Activated CD4-positive, alpha-beta T cell treated with anti-CD3 and anti-CD28 coated beads, Interleukin-2, amount 50 U/mL, for 4 hours (primary cell): ENCODE data around the gene ACO2.
A peak's percentile ranks its signal among the peaks of the same experiment; 100 is the strongest.
"Not testable (repeated sequence)": the region's sequence is repeated elsewhere in the genome, so short reads cannot be mapped to it uniquely, and the experiment has no call there.

Source experiments
- DNase-seq, 2 experiments: peaks; one replicate each; pipeline ENCODE4 v3.0.0-alpha.2; 2020

ACO2 gene

DNA sequence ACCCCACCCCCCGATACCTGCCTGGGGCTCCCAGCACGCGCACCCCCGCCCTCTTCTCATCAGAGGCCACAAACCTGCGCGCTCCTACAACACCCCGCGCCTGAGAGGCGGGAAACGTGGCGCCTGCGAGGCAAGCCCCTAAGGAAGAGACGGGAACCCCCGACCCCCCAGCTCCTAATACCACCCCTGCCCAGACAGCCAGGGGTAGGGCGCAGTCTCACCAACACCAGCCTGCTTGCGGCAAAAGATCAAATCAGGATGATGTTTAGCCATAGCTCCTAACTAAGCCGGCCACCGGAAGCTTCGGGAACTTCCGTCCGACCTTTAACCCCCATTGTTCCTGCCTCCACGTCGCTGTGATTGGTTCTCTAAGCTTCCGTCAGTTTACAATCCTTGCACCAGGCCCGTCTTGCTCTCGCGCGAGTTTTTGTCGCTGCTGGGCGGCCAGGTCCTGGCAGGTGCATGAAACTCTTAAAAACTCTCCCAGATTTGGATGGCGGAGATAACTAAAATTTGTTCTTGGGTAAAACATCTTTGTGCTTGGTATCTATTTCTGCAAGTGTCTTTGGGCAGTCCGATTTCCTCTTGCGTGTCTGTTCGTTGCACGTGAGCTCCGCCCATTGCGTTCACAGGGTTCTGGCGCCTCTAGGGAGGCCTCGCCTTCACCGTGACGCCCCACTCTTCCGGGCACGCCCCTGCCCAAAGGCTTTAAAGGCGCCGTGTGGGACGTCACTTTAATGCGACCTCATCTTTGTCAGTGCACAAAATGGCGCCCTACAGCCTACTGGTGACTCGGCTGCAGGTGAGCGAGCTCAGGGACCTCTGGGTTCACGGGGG is at the start of gene ACO2, which contains the start of gene PHF5A:
Gene ACO2 (plus strand): TSS at position 737 of the 837 bp plus-strand sequence. CDS start 30 bp downstream, at position 767.
Gene PHF5A (minus strand): TSS at position 312 of the 837 bp plus-strand sequence. CDS start 39 bp downstream, at position 273.
- peak; percentile 97 to 98 for DNase-seq

DNA sequence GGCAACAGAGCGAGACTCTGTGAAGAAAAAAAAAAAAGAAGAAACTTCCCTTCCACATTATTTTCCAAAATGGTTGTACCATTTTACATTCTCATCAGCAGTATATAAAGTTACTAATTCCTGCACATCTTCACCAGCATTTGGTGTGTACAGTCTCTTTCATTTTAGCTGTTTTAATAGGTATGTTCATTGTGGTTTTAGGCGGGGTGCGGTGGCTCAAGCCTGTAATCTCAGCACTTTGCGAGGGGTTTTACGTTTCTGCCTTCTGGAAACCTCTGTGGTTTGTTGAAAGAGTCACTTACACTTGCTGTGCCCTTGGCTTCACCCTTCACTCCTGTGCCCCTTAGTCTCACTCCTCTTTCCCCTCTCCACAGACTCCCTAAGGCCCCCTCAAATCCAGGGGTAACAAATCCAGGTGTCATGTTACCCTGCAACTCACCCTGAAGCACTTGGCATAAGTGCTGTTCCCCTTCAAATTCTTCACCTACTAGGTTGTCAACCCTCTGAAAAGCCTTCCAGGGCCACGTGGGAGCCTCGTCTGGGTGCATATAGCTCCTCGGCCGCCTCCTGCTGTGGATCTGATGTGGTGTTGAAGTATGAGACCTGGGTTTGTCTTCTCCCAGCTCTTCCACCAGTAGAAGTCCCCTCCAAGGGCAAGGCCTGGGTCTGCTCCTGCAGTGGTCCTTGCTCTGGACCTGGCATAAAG is 43.1 kb upstream of the ACO2 start:
- no peak for DNase-seq

DNA sequence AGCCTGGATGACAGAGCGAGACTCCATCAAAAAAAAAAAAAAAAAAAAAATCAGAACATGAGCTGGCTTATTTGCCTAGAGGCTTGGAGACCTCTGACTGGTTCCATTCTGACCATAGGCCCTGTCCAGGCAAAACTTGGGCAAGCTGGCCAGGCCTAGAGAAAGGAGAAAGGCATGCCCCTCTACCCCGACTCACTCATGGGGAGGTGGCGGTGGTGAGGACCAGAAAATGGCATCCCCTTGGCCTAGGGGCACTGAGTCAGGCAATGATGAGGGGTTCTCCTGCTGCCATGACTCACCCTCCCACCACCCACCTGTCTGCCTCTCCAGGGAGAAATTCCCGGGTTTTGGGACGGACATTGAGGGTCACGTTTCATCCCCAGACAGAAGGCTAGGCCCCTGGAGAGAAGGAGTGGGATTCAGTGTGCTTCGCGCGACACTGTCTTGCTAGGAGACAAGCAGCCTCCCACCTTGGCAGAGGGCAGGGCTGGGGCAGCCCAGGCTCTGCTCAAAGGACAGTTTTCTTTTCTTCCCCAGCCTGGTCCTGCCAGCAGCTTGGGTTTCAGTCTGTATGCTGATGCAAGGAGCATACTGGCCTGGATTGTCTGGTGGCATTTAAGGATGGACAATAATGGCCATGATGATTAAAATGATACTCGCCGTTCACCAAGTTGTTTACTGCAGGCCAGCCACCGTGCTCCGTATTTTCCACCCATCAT is 39.5 kb upstream of the ACO2 start:
- DNase-seq = no peak

DNA sequence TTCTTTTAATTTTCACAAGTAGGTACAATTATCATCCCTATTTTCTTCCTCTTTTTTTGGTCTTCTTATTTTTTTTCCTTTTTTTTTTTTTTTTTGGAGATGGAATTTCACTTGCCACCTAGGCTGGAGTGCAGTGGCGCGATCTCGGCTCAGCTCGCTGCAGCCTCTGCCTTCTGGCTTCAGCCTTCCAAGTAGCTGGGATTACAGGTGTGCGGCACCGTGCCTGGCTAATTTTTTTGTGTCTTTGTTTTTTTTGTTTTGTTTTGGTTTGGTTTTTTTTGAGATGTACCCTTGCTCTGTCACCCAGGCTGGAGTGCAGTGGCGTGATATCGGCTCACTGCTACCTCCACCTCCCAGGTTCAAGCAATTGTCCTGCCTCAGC is 39.0 kb upstream of the ACO2 start:
- no peak for DNase-seq

DNA sequence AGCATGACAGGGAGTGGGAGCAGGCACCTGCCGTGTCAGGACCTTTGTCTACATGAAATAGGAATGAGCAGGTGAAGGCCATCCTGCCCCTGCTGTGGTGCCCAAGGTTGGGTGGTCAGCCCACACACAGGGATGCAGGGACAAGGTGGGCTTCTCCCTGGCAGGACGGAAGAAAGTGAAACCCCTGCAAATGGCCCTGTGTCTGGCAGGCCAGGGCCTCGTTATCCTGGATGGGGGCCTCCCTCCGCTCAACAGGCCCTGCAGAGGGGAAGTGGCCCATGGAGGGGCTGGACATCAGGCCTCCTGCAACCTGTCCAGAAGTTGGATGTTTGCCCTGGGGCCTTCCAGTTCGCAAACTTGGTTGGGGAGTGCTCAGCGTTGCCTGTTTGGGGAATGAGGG is 37.3 kb upstream of the ACO2 start:
- DNase-seq = no peak

DNA sequence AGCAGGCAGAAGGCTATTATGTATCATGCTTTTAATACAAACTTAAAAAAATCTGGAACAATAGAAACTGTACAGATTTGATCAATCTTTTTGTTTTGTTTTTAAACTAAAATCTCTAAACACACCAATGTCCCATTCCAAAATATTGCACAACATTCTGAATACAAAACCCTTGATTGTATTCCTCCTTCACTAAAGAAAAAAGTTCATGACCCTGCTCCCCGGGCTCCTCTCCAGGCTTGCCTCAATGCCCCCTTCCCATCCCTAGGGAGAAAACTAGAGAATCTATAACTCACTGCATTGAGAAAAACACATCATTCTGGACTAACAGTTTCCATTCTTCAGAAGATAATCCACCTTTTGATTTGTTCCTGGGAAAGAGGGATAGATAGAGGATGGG is 35.4 kb upstream of the ACO2 start:
- DNase-seq = not testable (repeated sequence)

DNA sequence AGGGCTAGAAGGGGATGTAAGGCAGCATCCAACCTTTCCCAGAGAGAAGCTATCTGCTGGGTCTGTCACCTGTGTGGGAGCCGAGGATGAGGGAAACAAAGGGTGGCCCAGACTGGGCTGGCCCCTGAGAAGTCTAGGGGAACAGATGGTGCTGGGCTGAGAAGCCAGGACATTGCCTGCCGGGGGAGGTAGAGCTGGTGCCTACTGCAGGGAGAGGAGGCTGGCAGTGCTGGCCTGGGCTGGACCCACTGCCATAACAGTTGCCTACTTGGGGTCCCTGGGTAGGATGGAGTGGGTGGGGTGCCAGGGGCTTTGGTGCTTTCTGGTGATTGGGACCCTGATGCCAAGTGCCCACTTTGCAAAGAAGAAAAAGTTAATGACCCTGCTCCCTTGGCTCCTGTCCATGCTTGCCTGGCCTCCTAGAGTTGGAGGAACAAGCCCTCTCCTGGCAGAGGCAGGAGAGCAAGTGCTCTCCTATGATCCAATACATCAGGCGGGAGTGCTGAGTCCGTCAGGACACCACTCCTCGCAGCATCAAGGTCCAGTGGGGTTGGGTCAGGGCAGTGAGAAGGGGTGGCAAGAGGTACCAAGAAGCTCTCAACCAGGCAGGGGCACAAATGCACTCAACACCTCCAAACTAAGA is 34.4 kb upstream of the ACO2 start:
- not testable (repeated sequence) for DNase-seq

DNA sequence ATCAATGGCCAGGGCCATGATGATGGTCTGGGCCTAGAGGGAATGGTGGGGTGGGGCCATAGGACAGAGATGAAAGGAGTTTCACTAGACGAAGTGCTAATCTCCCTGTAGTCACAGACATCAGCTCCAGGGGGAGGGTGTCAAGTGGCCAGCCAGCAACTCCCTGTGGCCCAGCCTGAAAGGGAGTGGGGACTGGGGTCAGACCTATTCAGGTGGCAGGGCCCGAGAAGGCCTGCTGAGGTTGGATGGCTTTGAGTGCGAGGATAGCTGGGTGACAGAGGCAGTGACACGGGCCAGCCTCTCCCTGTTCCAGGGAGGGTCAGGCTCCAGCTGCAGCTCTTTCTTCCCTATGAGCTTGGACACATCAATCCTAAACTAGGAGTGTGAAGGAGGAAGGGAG is 33.4 kb upstream of the ACO2 start:
- DNase-seq = no peak

DNA sequence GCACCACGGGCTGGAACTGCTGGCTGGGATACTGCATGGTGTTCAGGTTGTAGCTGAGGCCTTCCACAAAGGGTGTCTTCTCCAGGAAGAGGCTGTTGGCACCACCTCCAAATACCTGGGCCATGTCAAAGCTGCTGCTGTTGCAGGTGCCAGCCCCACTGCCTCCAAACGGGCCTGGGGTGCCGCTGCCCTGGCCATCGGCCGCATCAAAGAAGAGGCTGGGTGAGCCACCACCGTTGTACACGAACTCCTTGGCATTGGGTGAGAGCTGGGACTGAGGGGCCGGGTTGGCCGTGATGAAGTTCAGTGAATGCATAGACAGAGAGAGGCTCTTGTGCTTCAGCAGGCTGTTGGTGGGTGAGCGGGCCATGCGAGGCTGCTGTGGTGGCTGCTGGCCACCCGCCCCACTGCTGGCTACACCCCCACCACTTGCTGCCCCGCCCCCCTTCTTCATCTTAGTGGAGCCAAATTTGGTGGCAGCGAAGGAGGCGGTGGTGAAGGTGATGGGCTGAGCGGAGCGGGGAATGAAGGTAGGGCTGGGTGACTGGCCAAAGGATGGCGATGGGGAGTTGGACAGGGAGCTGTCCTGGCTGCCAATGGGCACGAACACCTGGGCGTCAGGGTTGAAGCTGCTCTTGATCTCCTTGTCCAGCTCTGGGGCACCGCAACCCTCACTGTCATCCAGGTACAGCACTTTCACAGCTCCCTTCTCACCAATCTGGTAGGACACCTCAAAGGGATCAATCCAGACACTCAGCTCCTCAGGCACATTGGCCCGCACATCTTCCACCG is 32.4 kb upstream of the ACO2 start:
- no peak for DNase-seq

DNA sequence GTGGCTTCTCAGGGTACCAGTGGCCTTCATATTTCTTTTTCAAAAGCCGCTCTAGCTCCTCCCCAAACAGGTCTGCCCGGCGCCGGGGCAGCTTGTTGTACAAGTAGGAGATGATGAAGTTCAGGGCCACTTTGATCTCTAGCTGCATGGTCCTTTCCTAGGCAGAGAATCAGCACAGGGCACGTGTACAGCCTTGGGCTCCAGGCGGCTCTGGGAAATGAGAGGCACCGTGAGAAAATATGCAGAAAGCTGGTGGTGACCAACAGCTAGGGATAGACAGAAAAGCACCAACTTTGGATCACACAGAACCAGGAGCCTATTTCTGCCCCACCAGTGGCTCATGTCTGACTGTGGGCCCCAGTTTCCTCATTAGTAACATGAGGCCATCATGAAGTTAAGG is 31.7 kb upstream of the ACO2 start:
- no peak for DNase-seq

DNA sequence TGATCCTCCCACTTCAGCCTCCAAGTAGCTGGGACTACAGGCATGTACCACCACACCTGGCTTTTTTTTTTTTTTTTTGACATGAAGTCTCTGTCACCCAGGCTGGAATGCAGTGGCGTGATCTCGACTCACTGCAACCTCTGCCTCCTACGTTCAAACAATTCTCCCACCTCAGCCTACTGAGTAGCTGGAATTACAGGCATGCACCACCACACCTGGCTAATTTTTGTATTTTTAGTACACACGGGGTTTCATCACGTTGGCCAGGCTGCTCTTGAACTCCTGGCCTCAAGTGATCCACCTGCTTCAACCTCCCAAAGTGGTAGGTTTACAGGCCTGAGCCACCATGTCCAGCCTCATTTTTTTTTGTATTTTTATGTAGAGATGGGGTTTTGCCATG is 28.4 kb upstream of the ACO2 start:
- DNase-seq = not testable (repeated sequence)

DNA sequence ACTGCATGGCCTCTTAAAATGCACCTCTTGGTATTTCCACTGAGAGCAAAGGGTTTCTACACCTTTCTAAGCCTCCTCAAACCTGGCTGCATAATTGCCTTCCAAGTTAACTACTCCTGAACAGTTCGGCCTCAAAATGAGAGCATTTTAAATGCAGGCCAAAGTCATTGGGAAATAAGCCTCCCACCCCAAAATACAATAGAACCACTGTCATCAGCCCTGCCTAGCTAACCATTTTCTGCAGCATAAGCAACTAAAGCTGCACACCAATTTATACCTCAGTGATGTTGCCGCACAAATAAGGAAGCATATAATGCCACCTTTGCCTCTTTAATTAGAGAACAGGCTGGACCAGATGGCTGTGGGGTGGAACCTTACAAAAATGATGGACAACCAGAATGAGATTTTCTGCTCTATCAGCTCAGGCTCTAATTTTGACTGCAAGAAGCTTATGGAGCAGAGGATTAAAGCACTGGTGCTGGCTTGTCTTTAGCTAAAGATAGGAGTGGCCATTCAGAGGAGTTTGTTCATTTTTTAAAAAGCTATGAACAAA is 26.6 kb upstream of the ACO2 start:
- no peak for DNase-seq

DNA sequence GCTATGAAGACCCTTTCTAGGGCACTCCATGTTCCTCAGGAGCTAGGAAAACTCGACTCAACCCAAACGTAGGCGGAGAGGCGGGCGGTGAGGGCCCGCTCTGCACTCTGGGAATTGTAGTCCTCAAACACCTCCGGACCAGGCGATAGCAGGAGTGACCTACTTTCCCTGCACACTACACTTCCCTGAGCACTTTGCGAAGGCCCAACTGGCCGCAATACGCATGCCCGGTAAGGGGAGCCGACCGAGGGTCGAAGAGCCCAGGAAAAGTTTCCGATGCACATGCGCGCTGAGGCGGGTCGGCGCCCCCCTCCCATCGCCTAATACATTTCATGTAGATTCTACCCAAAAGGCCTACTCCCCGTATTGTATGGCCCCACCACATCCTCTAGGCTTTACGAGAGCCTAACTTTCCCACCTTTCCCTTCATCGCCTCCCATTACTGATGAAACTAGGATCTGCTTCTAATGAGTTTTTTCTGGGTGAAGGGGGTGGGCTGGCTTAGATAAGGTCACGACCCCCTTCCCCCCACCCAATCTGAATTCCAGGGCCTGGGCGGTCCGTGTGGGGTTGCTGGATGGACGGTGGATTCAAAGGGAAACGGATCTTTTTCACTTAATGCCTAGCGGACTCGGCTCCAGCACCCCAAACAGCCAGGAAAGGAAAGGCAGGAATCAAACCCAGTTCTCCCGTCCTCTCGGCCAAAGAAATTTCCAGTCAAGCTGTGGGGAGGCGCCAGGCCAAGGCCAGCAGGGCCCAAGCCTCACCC is 24.4 kb upstream of the ACO2 start:
- DNase-seq = peak; percentile 76 to 82

DNA sequence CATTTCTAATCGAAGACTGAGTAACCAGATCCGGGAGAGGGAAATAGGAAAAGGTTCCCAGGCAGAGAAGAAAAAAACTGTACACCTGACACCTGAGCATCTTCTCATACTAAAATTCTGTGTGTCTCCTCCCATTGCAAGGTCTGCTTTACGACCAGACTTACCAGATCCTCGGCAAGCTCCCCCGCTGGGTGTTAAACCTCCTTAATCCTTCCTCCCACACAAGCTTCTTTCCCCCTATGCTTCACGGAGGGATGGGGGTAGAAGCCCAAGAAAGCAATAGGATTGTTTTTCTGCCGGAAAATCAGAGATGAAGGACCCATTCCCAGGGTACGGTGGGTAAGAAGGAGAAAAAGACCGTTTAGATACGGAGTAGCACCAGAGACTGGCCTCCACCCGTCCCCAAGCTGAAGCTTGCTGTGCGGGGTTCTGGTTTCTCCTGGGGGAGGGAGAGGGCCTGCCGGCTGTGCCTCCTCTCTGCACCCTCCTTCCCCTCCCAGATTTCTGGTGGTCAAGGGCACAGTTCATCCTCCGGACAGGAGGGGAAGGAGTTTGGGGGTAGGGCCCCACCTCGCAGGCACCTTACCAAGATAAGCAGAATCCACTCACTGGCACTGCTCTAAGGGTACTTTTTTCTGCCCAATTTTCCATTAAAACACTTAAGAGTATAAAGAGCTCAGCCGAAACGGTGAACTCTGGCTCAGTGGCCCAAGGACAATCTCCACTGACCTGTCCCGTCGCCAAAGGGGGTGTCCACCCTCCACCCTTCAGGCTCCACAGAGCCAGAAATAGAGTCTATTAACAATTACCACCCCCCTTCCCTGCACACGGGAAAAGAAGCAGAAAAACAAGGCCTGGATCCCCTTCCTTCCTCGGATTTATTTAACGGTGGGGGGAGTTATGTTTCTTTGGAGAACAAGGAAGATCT is 23.5 kb upstream of the ACO2 start:
- DNase-seq = peak in 1 of 2 experiments; percentile 17

DNA sequence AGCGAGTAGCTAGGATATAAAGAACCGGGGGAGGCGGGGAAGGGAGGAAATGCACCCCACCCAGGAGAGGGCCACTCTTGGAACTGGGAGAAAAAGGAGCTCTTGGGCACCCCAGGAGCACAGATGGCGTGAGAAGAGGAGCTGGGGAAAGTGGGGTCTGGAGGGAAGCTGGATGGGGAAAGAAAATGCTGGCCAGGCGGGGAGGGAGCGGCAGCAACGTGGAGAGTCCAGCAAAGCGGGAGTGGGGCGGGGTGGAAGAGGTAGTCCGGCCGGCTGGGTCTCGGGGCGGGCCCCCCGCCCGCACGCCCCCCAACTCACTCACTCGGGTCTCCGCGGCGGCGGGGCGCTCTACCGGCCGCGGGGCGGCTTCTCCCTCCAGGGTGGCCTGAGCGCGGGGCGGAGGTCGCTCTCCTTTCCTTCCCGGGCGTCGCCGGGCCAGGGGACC is 22.8 kb upstream of the ACO2 start:
- DNase-seq = no peak

DNA sequence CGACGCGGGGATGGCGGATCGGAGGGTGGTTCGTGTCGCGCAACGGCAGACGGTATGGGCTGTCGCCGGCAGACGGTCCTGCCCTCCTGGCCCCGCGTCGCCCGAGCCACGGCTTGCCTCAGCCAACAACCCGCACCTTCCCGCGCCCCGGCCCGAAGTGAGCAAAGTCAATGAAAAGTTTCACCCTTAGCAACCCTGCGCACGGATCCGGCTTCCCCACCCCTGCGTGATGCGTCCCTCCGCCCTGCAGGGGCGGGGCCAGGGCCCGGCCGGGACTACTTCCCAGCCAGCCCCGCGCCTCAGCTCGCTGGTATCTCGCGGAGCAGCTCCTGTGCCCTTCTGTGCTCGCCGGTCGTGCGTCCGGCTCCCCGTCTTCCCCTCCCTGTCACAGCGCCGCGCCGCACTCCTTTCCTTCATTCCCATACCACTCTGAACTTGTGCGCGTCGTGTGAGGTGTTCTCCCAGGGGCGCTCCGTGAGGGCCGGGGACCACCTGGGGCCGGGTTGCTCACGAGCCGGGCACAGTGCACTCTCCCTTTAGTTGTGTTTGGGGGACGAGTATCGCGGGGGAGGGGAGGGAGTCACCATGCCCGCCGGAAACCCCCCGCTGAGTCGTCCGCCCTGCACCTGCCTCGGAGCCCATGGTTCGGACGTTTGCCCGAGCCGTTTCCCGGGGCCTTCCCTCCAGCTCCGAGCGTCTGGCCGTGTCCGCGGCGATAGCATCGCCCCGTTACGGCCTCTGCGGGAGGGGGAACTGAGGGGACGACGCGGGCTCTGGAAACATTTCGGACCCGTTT is 22.1 kb upstream of the ACO2 start, which contains the start of gene TOB2:
Gene TOB2 (minus strand): TSS at position 163 of the 796 bp plus-strand sequence. CDS start 9,456 bp downstream, outside the sequence.
- DNase-seq = peak; percentile 91

DNA sequence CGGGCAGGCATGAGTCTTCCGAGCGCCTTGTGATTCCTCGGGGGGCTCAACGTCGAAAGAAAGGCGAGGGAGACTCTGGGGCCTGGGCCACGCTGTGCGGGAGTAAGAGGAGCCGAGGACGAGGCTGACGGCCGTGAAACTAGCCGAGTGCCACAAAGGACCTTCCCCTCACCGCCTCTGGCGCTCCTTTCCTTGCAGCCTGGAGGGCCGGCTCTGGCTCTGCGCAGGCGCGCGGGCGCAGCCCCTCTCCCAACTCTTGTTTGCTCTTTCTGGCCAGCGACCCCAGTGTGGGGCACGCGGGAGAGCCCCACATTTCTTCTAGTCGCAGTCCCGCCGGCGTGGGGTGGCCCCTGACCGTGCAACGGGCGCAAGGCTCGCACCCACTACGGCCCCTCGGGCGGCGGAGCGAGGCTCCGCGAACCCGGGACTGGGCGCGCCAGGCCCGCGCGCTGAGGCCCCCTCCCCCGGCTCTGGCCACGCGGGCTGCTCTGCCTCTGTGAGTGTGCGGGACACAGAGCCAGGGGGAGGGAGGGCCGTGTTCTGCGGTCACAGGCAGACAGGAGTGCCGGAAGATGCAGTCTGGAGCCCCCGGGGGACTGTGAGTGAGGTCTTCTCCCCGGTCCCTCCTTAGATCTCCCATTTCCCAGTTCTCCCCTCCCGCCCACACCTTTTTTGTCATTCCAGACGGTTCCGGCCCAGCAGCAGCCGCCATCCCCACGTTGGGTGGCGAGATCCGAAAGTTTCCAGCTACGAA is 21.3 kb upstream of the ACO2 start:
- DNase-seq = peak; percentile 40
